ENCODE results near the gene LMAN1L. TPM values are rescaled to one million over a fixed set of nuclear protein-coding genes. Genes with fewer than 3 reads are reported as not detected.

Gene LMAN1L
- total and polyA plus RNA-seq, 9 donors, result not detected

DNA sequence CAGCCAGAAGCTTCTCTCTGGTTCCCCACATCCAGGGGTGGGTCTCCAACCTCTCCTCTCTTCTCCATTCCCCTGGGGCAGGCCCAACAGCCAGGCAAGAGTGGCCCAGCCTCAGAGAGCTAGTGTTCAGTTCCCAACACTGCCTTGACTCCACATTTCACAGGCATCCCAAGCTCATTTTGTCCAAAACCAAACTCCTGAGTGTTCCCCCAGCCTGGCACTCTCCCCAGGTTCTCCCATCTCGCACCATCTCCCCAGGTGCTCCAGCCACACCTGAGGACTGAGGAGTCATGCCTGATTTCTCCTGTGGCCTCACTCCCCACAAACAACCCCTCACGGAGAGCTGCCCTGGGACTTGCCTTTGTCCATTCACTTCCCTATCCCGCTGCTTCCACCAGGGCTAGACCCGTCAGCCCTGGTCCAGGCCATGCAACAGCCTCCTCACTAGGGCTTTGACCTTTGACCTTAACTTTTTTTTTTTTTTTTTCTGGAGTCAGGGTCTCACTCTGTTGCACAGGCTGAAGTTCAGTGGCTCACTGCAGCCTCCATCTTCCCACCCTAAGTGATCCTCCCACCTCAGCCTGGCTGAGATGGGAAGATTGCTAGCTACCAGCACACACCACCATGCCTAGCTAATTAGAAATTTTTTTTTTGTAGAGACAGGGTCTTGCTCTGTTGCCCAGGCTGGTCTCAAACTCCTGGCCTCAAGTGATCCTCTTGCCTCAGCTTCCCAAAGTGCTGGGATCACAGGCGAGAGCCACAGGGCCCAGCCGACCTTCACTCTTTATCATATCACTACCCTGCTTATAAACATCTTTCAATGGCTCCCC, 34.7 kb upstream of the LMAN1L start:
- Histone ChIP-seq H3K4me1 (ENCODE audit: insufficient read depth) (peaks cover 5% of the 10 kb centered on the region), H3K27me3 (no peaks in the 10 kb centered on the region), H3K9me3 (no peaks in the 10 kb centered on the region), H3K4me3 (no peak overlapping the region), H3K36me3 (no peaks in the 10 kb centered on the region), H3K27ac (no peak overlapping the region)
- intact Hi-C loops (cut with DNase I), result loop anchor here in 2 of 4 donors (5.0 to 10.0 kb wide), 2 partner anchors 174 to 217 kb away; partner anchors contain the start of gene SCAMP5 (in 1 of the 2)
- no peak for DNase-seq
- TF ChIP-seq EP300 (IDR thresholded peaks at IDR 0.05), result no peak
- no peak for TF ChIP-seq POLR2A (IDR thresholded peaks at IDR 0.05)
- TF ChIP-seq, protein P1, sequence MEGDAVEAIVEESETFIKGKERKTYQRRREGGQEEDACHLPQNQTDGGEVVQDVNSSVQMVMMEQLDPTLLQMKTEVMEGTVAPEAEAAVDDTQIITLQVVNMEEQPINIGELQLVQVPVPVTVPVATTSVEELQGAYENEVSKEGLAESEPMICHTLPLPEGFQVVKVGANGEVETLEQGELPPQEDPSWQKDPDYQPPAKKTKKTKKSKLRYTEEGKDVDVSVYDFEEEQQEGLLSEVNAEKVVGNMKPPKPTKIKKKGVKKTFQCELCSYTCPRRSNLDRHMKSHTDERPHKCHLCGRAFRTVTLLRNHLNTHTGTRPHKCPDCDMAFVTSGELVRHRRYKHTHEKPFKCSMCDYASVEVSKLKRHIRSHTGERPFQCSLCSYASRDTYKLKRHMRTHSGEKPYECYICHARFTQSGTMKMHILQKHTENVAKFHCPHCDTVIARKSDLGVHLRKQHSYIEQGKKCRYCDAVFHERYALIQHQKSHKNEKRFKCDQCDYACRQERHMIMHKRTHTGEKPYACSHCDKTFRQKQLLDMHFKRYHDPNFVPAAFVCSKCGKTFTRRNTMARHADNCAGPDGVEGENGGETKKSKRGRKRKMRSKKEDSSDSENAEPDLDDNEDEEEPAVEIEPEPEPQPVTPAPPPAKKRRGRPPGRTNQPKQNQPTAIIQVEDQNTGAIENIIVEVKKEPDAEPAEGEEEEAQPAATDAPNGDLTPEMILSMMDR (IDR thresholded peaks at IDR 0.05), result no peak
- WGBS, 3 donors, result 89 to 91% (median 89%) methylated on average over 6 of the region's 6 CpGs

DNA sequence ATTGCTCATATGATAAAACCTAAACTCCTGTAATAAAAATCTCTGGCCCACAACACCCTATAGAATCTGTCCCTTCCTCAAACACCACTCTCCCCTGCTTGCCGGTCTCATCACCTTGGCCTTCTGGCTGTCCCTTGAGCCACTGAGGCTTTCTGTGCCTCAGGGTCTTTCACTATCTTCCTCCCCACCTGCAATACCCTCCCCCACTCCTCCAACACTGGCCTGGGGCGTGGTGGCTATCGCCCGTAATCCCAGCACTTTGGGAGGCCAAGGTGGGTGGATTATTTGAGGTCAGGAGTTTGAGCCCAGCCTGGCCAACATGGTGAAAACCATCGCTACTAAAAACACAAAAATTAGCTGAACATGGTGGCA, 34.0 kb upstream of the LMAN1L start:
- no peak overlapping the region for H3K4me3 ChIP-seq
- TF ChIP-seq, protein P1 (IDR thresholded peaks at IDR 0.05), result no peak
- no peak for TF ChIP-seq EP300 (IDR thresholded peaks at IDR 0.05)
- no peak for TF ChIP-seq POLR2A (IDR thresholded peaks at IDR 0.05)
- no peaks in the 10 kb centered on the region for H3K9me3 ChIP-seq
- WGBS, 3 donors, result 83 to 92% (median 87%) methylated on average over 5 of the region's 5 CpGs
- intact Hi-C loops (cut with DNase I), result loop anchor here in 2 of 4 donors (5.0 to 10.0 kb wide), 2 partner anchors 174 to 216 kb away; partner anchors contain the start of gene SCAMP5 (in 1 of the 2)
- no peak for DNase-seq
- no peaks in the 10 kb centered on the region for H3K27me3 ChIP-seq
- peaks cover 11% of the 10 kb centered on the region for H3K4me1 ChIP-seq (ENCODE audit: insufficient read depth)
- no peak overlapping the region for H3K27ac ChIP-seq
- H3K36me3 ChIP-seq, result no peaks in the 10 kb centered on the region

DNA sequence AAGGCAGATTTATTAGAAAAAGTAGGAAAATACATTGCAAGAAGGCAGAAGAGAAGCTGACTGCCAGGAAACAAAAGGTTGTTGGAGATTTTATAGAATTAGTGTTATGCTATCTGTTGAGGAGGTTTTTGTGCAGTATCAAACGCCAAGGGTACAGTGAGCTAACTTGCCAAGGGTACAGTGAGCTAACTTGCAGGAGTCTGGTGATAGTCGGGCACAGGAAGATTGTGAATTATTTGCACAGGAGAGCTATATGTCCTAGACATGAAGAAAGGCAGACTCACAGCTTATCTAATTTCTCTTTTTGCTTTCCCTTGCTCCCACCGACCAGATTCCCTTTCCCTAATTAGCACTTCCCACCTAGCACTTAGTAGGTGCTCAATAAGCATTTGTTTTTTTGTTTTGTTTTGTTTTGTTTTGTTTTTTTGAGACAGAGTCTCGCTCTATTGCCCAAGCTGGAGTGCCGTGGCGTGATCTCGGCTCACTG, 33.4 kb upstream of the LMAN1L start:
- whole genome bisulfite sequencing, 3 donors, result 72 to 83% (median 77%) methylated on average over 7 of the region's 7 CpGs
- Histone ChIP-seq H3K27me3 (no peaks in the 10 kb centered on the region), H3K4me1 (ENCODE audit: insufficient read depth) (peaks cover 14% of the 10 kb centered on the region), H3K9me3 (no peaks in the 10 kb centered on the region), H3K4me3 (no peak overlapping the region), H3K27ac (no peak overlapping the region), H3K36me3 (no peaks in the 10 kb centered on the region)
- DNase-seq, result no peak
- intact Hi-C loops (cut with DNase I), result loop anchor here in 2 of 4 donors (5.0 to 10.0 kb wide), 2 partner anchors 173 to 216 kb away; partner anchors contain the start of gene SCAMP5 (in 1 of the 2)
- TF ChIP-seq, protein P1 (IDR thresholded peaks at IDR 0.05), result no peak
- TF ChIP-seq EP300 (IDR thresholded peaks at IDR 0.05), result no peak
- no peak for TF ChIP-seq POLR2A (IDR thresholded peaks at IDR 0.05)

DNA sequence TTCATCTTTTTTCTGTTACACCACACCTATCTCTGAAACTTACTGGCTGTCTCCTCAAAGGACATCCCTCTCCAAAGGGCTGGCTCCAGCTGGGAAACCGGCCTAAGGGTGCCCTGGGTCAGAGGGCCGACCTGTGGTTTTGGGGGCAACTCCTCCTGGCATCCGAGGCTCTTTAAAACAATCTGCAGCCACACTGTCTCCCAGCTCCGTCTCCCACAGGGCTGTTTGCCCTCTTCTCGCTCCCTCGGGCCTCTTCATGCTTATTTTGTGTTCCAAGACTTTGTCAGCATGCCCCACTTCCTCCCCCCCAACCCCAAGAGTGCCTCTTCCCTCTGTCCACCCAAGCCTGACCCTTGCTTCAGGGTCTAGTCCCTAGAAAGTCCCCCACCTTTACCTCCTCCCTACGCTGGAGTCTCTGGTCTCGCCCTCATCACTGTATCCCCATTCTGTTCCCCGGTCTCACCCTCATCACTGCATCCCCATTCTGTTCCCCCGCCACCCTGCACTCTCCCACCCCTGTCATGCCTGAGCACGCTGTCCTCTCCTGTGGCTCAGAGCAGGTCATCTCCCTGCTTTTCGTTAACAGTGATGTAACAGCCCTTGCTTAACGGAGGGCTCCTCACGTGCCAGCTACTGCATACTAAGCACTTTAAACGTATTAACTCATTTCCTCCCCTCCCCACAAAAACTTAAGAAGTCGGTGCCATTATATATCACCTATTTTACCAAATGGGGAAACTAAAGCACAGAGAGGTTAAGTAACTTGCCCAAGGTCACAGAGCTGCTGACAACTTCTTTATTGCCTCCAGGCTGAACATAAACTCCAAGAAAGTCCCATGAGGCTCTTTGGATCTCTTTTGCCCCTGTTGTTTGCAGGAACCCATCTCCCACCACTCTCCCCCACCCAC, 31.9 kb upstream of the LMAN1L start:
- H3K9me3 ChIP-seq, result no peaks in the 10 kb centered on the region
- intact Hi-C loops (cut with DNase I), result loop anchor here in 3 of 4 donors (5.0 to 10.0 kb wide), 7 partner anchors 57 to 424 kb away; partner anchors contain the start of genes C15orf39 (in 1 of the 3), RPP25 (in 1 of the 3) and ULK3 (in 1 of the 3)
- H3K4me1 ChIP-seq (ENCODE audit: insufficient read depth), result peaks cover 14% of the 10 kb centered on the region
- no peak for DNase-seq
- TF ChIP-seq EP300 (IDR thresholded peaks at IDR 0.05) (no peak), POLR2A (IDR thresholded peaks at IDR 0.05) (no peak)
- TF ChIP-seq, protein P1 (IDR thresholded peaks at IDR 0.05), result no peak
- no peaks in the 10 kb centered on the region for H3K36me3 ChIP-seq
- H3K27ac ChIP-seq, result no peak overlapping the region
- 48 to 56% (median 48%) methylated on average over 16 of the region's 16 CpGs for WGBS, 3 donors
- peak overlapping the region; percentile 54 for H3K4me3 ChIP-seq
- no peaks in the 10 kb centered on the region for H3K27me3 ChIP-seq

Measured in ovary (tissue), 9 donors.